Neural cell (in vitro differentiated cells): ENCODE data around the gene NES. TPM values are rescaled to one million over a fixed set of nuclear protein-coding genes. Genes with fewer than 3 reads are reported as not detected.

Source experiments
- H2AFZ ChIP-seq: fragments of 200-600, 300-800 bp; sonication (generic), shearing (Covaris generic); 2 replicates; pipeline ENCODE4 v1.6.0; 2014; ENCODE audit warnings: low read depth, mild to moderate bottlenecking, antibody characterized with exemption, low read length, moderate library complexity
- H3F3A ChIP-seq: fragments of 200-600 bp; shearing (Covaris generic); 2 replicates; pipeline ENCODE4 v1.6.1; 2016; ENCODE audit warnings: mild to moderate bottlenecking, moderate library complexity, mixed read lengths, antibody characterized with exemption, low read length; ENCODE audit not compliant: insufficient read depth, poor library complexity, severe bottlenecking
- H3K27ac ChIP-seq: fragments of 200-600, 300-800 bp; sonication (generic), shearing (Covaris generic); 2 replicates; pipeline ENCODE4 v1.5.1; 2014; ENCODE audit warnings: mild to moderate bottlenecking, low read length, moderate library complexity
- H3K27me3 ChIP-seq: fragments of 300-800, 200-600 bp; sonication (generic), shearing (Covaris generic); 2 replicates; pipeline ENCODE4 v1.6.0; 2014; ENCODE audit warnings: mild to moderate bottlenecking, low read depth, low read length, moderate library complexity; ENCODE audit not compliant: insufficient read depth
- H3K36me3 ChIP-seq: fragments of 300-800, 200-600 bp; sonication (generic), shearing (Covaris generic); 2 replicates; pipeline ENCODE4 v1.5.1; 2014; ENCODE audit warnings: mild to moderate bottlenecking, antibody characterized with exemption, low read length, moderate library complexity; ENCODE audit not compliant: insufficient read depth
- H3K4me2 ChIP-seq: fragments of 300-800, 200-600 bp; sonication (generic), shearing (Covaris generic); 2 replicates; pipeline ENCODE4 v1.6.0; 2014; ENCODE audit warnings: mild to moderate bottlenecking, low read length
- H3K4me3 ChIP-seq: fragments of 300-800, 200-600 bp; sonication (generic), shearing (Covaris generic); 2 replicates; pipeline ENCODE4 v1.5.1; 2014; ENCODE audit warnings: mild to moderate bottlenecking, low read length, moderate library complexity
- H3K79me2 ChIP-seq: fragments of 200-600 bp; shearing (Covaris generic); replicated peaks from 2 replicates; pipeline ENCODE4 v1.6.0; 2014; ENCODE audit warnings: mild to moderate bottlenecking, low read length, moderate library complexity; ENCODE audit not compliant: insufficient read depth
- H3K9ac ChIP-seq: fragments of 300-800, 200-600 bp; sonication (generic), shearing (Covaris generic); 2 replicates; pipeline ENCODE4 v1.6.1; 2016; ENCODE audit warnings: mild to moderate bottlenecking, low read length, mixed read lengths
- H3K9me2 ChIP-seq: fragments of 200-600 bp; shearing (Covaris generic); 2 replicates; pipeline ENCODE4 v1.6.1; 2016; ENCODE audit warnings: mild to moderate bottlenecking, low read length, mixed read lengths; ENCODE audit not compliant: insufficient read depth
- H3K9me3 ChIP-seq: fragments of 200-600, 300-800 bp; sonication (generic), shearing (Covaris generic); 2 replicates; pipeline ENCODE4 v1.6.1; 2016; ENCODE audit warnings: mild to moderate bottlenecking, mixed run types, low read length, moderate library complexity, mixed read lengths
- H4K20me1 ChIP-seq: fragments of 200-600 bp; shearing (Covaris generic); 2 replicates; pipeline ENCODE4 v1.6.1; 2016; ENCODE audit warnings: mild to moderate bottlenecking, mixed run types; ENCODE audit not compliant: insufficient read depth
- EP300 ChIP-seq: fragments of 450-650 bp; conservative IDR thresholded peaks from 2 replicates; pipeline ENCODE4 v1.6.1; 2014; ENCODE audit warnings: antibody characterized with exemption, mild to moderate bottlenecking, moderate library complexity; ENCODE audit not compliant: poor library complexity, severe bottlenecking
- EZH2 ChIP-seq: fragments of 200-600, 300-800 bp; shearing (Covaris generic), sonication (generic); IDR thresholded peaks from 2 replicates; pipeline ENCODE4 v1.6.1; 2014; ENCODE audit warnings: antibody characterized with exemption, low read length, borderline replicate concordance, mild to moderate bottlenecking; ENCODE audit not compliant: insufficient read depth, poor library complexity, severe bottlenecking
- MXI1 ChIP-seq: fragments of 450-650 bp; conservative IDR thresholded peaks from 2 replicates; pipeline ENCODE4 v1.6.1; 2014; ENCODE audit warnings: antibody characterized with exemption, mild to moderate bottlenecking; ENCODE audit not compliant: poor library complexity, severe bottlenecking
- POLR2AphosphoS5 ChIP-seq: IDR thresholded peaks from 2 replicates; pipeline ENCODE4 v1.6.1; 2012
- RAD21 ChIP-seq: fragments of 450-650 bp; conservative IDR thresholded peaks from 2 replicates; pipeline ENCODE4 v1.6.1; 2014; ENCODE audit warnings: antibody characterized with exemption, mild to moderate bottlenecking, moderate library complexity
- SMC3 ChIP-seq: fragments of 450-650 bp; conservative IDR thresholded peaks from 2 replicates; pipeline ENCODE4 v1.6.1; 2014; ENCODE audit warnings: antibody characterized with exemption, mild to moderate bottlenecking, moderate library complexity; ENCODE audit not compliant: poor library complexity
- TAF1 ChIP-seq: IDR thresholded peaks from 2 replicates; pipeline ENCODE4 v1.6.1; 2012; ENCODE audit warnings: low read depth
- polyA plus RNA-seq: library from polyadenylated mRNA; depleted of rRNA; stranded (reverse); fragments of >200 nt; gene quantifications from 2 replicates; pipeline ENCODE4 v1.2.3, GENCODE V29; 2014
- TF ChIP-seq, protein P1 (sequence below): IDR thresholded peaks from 2 replicates; pipeline ENCODE4 v1.6.1; 2012; ENCODE audit warnings: borderline replicate concordance
- TF ChIP-seq, protein P2 (sequence below): fragments of 450-650 bp; IDR thresholded peaks from 2 replicates; pipeline ENCODE4 v1.5.1; 2014; ENCODE audit warnings: antibody characterized with exemption, mild to moderate bottlenecking, moderate library complexity; ENCODE audit not compliant: poor library complexity, severe bottlenecking

The NES gene
- polyA plus RNA-seq, 1 donor from 2014 or later: 9.9 TPM

DNA sequence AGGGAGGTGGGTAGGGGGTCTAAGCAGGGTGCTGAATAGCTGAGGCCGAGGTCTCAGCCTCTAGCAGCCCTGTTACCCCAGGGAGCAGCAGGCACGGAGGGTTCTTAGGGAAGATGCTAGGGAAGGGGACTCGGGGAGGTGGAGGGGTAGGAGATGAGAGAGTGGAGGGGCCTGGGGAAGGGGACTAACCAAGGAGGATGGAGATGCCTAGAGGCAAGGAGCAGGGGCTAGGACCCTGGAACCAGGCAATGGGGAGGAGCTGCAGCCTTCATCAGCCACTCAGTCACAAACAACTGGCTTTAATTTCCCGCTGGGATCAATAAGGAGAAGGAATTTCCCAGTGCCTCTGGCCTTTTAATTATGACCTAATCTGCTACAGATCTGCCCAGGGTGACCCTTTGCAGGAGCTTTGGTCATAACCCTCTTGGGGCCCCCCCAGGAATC lies 31.0 kb upstream of the NES start:
- Histone ChIP-seq H3K27ac (no peak overlapping the region), H3K9me2 (no peaks in the 10 kb centered on the region), H3F3A (peaks cover 8% of the 10 kb centered on the region), H3K9me3 (no peaks in the 10 kb centered on the region), H3K27me3 (peaks cover 15% of the 10 kb centered on the region), H3K4me3 (no peak overlapping the region), H4K20me1 (no peaks in the 10 kb centered on the region), H2AFZ (no peak overlapping the region), H3K4me2 (no peak overlapping the region), H3K36me3 (no peaks in the 10 kb centered on the region), H3K79me2 (no peaks in the 10 kb centered on the region), H3K9ac (no peak overlapping the region)
- TF ChIP-seq, protein P1, sequence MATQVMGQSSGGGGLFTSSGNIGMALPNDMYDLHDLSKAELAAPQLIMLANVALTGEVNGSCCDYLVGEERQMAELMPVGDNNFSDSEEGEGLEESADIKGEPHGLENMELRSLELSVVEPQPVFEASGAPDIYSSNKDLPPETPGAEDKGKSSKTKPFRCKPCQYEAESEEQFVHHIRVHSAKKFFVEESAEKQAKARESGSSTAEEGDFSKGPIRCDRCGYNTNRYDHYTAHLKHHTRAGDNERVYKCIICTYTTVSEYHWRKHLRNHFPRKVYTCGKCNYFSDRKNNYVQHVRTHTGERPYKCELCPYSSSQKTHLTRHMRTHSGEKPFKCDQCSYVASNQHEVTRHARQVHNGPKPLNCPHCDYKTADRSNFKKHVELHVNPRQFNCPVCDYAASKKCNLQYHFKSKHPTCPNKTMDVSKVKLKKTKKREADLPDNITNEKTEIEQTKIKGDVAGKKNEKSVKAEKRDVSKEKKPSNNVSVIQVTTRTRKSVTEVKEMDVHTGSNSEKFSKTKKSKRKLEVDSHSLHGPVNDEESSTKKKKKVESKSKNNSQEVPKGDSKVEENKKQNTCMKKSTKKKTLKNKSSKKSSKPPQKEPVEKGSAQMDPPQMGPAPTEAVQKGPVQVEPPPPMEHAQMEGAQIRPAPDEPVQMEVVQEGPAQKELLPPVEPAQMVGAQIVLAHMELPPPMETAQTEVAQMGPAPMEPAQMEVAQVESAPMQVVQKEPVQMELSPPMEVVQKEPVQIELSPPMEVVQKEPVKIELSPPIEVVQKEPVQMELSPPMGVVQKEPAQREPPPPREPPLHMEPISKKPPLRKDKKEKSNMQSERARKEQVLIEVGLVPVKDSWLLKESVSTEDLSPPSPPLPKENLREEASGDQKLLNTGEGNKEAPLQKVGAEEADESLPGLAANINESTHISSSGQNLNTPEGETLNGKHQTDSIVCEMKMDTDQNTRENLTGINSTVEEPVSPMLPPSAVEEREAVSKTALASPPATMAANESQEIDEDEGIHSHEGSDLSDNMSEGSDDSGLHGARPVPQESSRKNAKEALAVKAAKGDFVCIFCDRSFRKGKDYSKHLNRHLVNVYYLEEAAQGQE: no peak
- TF ChIP-seq, protein P2, sequence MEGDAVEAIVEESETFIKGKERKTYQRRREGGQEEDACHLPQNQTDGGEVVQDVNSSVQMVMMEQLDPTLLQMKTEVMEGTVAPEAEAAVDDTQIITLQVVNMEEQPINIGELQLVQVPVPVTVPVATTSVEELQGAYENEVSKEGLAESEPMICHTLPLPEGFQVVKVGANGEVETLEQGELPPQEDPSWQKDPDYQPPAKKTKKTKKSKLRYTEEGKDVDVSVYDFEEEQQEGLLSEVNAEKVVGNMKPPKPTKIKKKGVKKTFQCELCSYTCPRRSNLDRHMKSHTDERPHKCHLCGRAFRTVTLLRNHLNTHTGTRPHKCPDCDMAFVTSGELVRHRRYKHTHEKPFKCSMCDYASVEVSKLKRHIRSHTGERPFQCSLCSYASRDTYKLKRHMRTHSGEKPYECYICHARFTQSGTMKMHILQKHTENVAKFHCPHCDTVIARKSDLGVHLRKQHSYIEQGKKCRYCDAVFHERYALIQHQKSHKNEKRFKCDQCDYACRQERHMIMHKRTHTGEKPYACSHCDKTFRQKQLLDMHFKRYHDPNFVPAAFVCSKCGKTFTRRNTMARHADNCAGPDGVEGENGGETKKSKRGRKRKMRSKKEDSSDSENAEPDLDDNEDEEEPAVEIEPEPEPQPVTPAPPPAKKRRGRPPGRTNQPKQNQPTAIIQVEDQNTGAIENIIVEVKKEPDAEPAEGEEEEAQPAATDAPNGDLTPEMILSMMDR: no peak
- TF ChIP-seq EZH2 (no peak), POLR2AphosphoS5 (no peak), SMC3 (no peak), TAF1 (no peak), MXI1 (no peak), EP300 (no peak), RAD21 (no peak)

DNA sequence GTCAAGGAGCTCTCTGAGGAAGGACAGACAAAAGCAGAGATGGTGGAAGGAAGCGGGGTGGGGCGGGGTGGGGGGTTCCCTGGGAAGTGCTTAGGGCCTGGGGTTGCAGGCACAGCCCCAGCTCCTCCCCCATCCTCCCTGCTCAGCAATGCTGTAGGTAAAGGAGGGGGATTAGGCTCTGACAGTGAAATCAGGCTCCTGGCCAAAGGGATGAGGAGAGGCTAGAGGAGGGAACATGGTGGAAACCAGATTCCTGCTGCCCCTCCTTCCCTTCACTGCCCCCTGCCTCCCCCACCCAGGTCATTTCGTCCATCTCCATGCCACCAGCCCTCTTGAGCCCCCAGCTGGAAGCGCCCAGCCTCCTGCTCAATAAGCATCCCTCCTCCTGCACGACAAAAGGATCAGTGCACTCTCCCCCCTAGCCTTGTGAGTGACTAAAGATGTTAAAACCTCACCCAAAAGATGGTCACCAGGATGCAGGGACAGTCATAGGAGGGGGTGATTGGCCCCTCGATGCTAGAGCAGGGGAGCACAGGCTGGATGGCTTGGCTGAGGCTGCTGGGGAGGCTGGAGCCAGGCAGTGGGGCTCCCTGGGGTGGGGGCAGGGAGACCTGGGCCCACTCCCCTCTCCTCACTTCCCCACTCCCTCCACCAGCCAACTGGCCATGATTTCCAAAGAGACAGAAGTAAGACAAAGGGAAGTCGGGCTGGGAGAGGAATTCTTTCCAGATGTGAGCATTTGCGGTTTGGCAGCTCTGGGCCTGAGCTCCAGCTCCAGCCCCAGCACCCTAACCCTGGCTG lies 30.4 kb upstream of the NES start:
- Histone ChIP-seq H4K20me1 (no peaks in the 10 kb centered on the region), H3K27ac (no peak overlapping the region), H3K27me3 (peaks cover 15% of the 10 kb centered on the region), H3K79me2 (no peaks in the 10 kb centered on the region), H3K9me2 (no peaks in the 10 kb centered on the region), H3F3A (peaks cover 8% of the 10 kb centered on the region), H3K9me3 (no peaks in the 10 kb centered on the region), H3K4me2 (no peak overlapping the region), H3K36me3 (no peaks in the 10 kb centered on the region), H3K9ac (no peak overlapping the region), H2AFZ (no peak overlapping the region), H3K4me3 (no peak overlapping the region)
- no peak for TF ChIP-seq RAD21
- no peak for TF ChIP-seq POLR2AphosphoS5
- TF ChIP-seq, protein P1: no peak
- no peak for TF ChIP-seq MXI1
- TF ChIP-seq TAF1: no peak
- TF ChIP-seq EP300: no peak
- TF ChIP-seq EZH2: no peak
- TF ChIP-seq, protein P2: no peak
- TF ChIP-seq SMC3: no peak
